PFSK-1 (cell line): Measurements from ENCODE around the gene CRTAC1.

Experiments used
- POLR2AphosphoS5 ChIP-seq: IDR thresholded peaks from 2 replicates; pipeline ENCODE4 v1.6.1; 2012; ENCODE audit warnings: low read depth, mild to moderate bottlenecking, control low read depth, low read length, moderate library complexity
- REST ChIP-seq, 2 experiments: IDR thresholded peaks; 2 replicates each; pipeline versions ENCODE4 v1.6.1 to v1.8.0; 2011 to 2012; ENCODE audit warnings: low read depth in 2 of 2, low read length in 2 of 2, control low read depth in 1 of 2, inconsistent platforms in 1 of 2, mild to moderate bottlenecking in 1 of 2, moderate library complexity in 1 of 2; ENCODE audit not compliant: insufficient read depth in 1 of 2
- SIN3A ChIP-seq: IDR thresholded peaks from 2 replicates; pipeline ENCODE4 v1.6.1; 2012; ENCODE audit warnings: mild to moderate bottlenecking, low read length, moderate library complexity, borderline replicate concordance; ENCODE audit not compliant: insufficient read depth
- TAF1 ChIP-seq: IDR thresholded peaks from 2 replicates; pipeline ENCODE4 v1.6.1; 2012; ENCODE audit warnings: low read length, control low read depth, borderline replicate concordance; ENCODE audit not compliant: insufficient read depth

GRCh38 chr10:97922022-97922758 is 108.2 kb downstream of the CRTAC1 start:
- TF ChIP-seq REST (IDR thresholded peaks at IDR 0.05; ENCODE audit: insufficient read depth in 1 of 2, low read depth in 2 of 2, low read length in 2 of 2) (no peak), POLR2AphosphoS5 (no peak), TAF1 (no peak), SIN3A (no peak)
